Coronary artery (tissue), 2 donors: ENCODE results near the gene P2RY12.

ENCODE experiments used
- DNase-seq: peaks from one replicate; pipeline ENCODE4 v3.0.0-alpha.2; 2017; ENCODE audit warnings: low spot score
- H3K27ac ChIP-seq, 2 donors: fragments of 200-600 bp; sonication (generic); one replicate each; pipeline ENCODE4 v1.5.1; 2016 to 2019
- H3K4me3 ChIP-seq: fragments of 200-600 bp; sonication (generic); 2 replicates; pipeline ENCODE4 v1.5.1; 2016; ENCODE audit warnings: mild to moderate bottlenecking, moderate library complexity
- CTCF ChIP-seq: fragments of 200-600 bp; sonication (generic); IDR thresholded peaks from one replicate; pipeline ENCODE4 v1.5.1; 2019; ENCODE audit warnings: antibody characterized with exemption

The P2RY12 gene

DNA sequence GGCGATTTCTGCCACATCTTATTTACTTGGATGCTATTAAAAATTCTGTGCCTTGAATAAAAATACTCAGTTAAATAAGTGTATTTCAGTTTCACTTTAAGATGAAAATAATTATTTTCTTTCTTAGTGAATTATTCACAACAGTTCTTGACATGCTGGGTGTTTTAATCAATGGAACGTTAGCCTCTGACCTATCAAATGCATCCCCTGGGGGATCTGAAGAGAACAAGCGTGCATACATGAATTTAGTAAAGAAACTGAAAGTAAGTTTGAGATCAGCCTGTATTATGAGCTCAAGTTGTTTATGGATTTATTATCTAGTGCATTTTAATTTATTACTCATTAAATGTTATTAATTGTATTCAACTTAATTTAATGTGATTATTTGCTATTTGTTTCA is 597 bp downstream of the P2RY12 start:
- Histone ChIP-seq H3K27ac (no peak overlapping the region), H3K4me3 (peak overlapping the region; percentile 53)
- DNase-seq, result no peak
- no peak for TF ChIP-seq CTCF

- no peak for TF ChIP-seq CTCF
- DNase-seq, result no peak
- peak overlapping the region; percentile 53 for H3K4me3 ChIP-seq
- H3K27ac ChIP-seq, result no peak overlapping the region
Observed at GRCh38 chr3:151383111-151383510, 1.4 kb downstream of the P2RY12 start.

DNA sequence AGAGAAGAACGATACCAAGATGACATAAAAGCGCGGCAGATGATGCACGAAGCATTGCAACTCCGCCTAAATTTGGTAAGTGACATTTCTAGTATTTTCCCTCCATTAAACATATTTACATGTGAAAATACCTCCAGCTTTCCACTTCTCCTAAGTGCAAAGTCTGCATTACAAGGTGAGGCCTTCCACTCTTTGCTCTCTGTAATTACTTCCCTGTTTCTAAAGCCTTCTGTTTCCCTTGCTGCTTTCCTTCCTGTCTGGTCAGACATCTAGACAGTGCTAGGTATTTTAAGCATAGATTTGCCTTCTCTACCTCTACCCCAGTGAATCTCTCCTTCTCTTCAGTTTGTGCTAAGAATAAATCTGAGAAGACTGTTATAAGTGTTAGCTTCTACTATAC is 1.9 kb downstream of the P2RY12 start:
- DNase-seq, result no peak
- no peak overlapping the region for H3K27ac ChIP-seq
- H3K4me3 ChIP-seq, result no peak overlapping the region
- no peak for TF ChIP-seq CTCF

- Histone ChIP-seq H3K4me3 (no peak overlapping the region), H3K27ac (no peak overlapping the region)
- TF ChIP-seq CTCF, result no peak
- DNase-seq, result no peak
Observed at GRCh38 chr3:151379083-151379734, 5.3 kb downstream of the P2RY12 start.

- TF ChIP-seq CTCF, result no peak
- H3K4me3 ChIP-seq, result no peak overlapping the region
- H3K27ac ChIP-seq, result no peak overlapping the region
- no peak for DNase-seq
Observed at GRCh38 chr3:151377768-151378385, 6.7 kb downstream of the P2RY12 start.

DNA sequence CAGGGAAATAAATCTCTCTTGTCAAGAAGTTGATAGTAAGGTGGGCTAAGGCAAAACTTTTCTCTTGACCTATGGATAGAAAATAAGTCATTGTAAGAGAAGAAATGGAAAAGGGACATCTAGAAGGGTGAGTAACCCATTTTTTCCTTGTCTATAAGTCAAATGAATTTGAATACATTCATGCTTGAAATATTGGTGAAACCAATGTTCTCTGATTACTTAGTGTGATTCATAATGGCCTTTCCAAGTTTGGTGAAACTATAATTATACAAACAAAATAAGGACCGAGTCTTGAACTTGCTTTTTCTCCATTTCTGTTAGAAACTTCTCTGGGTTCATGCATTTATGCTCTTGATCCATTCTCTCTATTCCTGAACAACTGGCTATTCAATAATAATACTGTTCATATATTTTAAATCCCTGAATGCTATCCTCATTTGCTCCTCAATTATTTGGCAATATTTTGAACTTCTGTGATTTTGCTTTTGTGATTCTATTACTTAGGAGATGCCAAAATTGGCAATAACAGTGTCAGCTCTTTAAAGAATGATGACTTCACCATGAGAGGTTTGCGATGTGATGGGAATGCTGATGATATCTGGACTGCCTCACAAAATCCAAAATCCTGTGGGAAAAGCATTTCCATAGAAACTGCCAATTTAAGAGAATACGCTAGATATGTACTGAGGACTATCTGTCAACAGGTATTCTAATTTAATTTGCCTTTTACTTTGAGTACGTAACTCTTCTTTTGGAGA is 12.3 kb downstream of the P2RY12 start:
- no peak overlapping the region for H3K4me3 ChIP-seq
- no peak for TF ChIP-seq CTCF
- DNase-seq, result no peak
- H3K27ac ChIP-seq, result no peak overlapping the region
